Ovary (tissue), 9 donors: ENCODE data around the gene TNRC6C. TPM values are rescaled to one million over a fixed set of nuclear protein-coding genes. Genes with fewer than 3 reads are reported as not detected.

Experiments used
- DNase-seq, 5 donors: peaks; one replicate each; pipeline ENCODE4 v3.0.0-alpha.2; 2019 to 2020
- H3K27ac ChIP-seq, 2 donors: fragments of 200-600 bp; one replicate each; pipeline versions ENCODE4 v1.5.1 to v1.8.0; 2019 to 2022
- H3K27me3 ChIP-seq: fragments of 200-600 bp; one replicate; pipeline ENCODE4 v1.8.0; 2022
- H3K36me3 ChIP-seq: fragments of 200-600 bp; sonication (generic); one replicate; pipeline ENCODE4 v1.5.1; 2019
- H3K4me1 ChIP-seq: one replicate; pipeline ENCODE4 v1.8.1; 2013; ENCODE audit warnings: mild to moderate bottlenecking, moderate library complexity; ENCODE audit not compliant: insufficient read depth
- H3K4me3 ChIP-seq: fragments of 200-600 bp; sonication (generic); one replicate; pipeline ENCODE4 v1.5.1; 2017
- H3K9me3 ChIP-seq, 2 donors: fragments of 200-600 bp in 1 of 2; sonication (generic) in 1 of 2; one replicate each; pipeline versions ENCODE4 v1.5.1 to v1.8.1; 2013 to 2019; ENCODE audit warnings: mild to moderate bottlenecking in 1 of 2, moderate library complexity in 1 of 2
- CTCF ChIP-seq, 3 donors: fragments of 450-650 bp in 2 of 3; fragments of 200-600 bp in 1 of 3; IDR thresholded peaks; one replicate each; pipeline versions ENCODE4 v1.5.1 to v1.8.0; 2016 to 2022; ENCODE audit warnings: antibody characterized with exemption in 3 of 3, mild to moderate bottlenecking in 1 of 3
- EP300 ChIP-seq: sonication (generic); formaldehyde crosslinking; IDR thresholded peaks from one replicate; pipeline ENCODE4 v1.6.1; 2017; ENCODE audit warnings: antibody characterized with exemption
- POLR2A ChIP-seq: fragments of 450-650 bp; IDR thresholded peaks from one replicate; pipeline ENCODE4 v1.6.1; 2017; ENCODE audit warnings: antibody characterized with exemption, mild to moderate bottlenecking, moderate library complexity
- WGBS, 3 donors: extraction: QIAGEN DNeasy Blood & Tissue Kit in 1 of 3; methylation state at CpG; one replicate each; pipeline versions ENCODE4 v1.1.5 to v1.1.7; 2013 to 2017; 5-methylcytosine and 5-hydroxymethylcytosine counted together
- intact Hi-C, 4 donors: fragments of 100-400 bp; cut with DNase I; formaldehyde crosslinking; loops; one replicate each; pipeline versions ENCODE4 v1.11.0 to v1.15.1; 2022 to 2023
- polyA plus RNA-seq, 2 donors: library from polyadenylated mRNA; stranded (reverse); fragments of 200-250 nt in 1 of 2; fragments of 350-450 nt in 1 of 2; fragmentation: Illumina TruSeq in 1 of 2; extraction: RNeasy Lipid Tissue Mini Kit (QIAGEN cat#74804) in 1 of 2; gene quantifications; one replicate each; pipeline ENCODE4 v1.2.3, GENCODE V29; 2013 to 2014
- total RNA-seq, 7 donors: library from RNA; depleted of rRNA in 2 of 7; stranded (reverse); fragments of >200 nt in 2 of 7; fragmentation: NEBNext Ultra II Directional in 3 of 7; extraction: Animal tissue kit (Norgen Biotek cat#: 25700) in 3 of 7; gene quantifications; one replicate each; pipeline versions ENCODE4 v1.1.0 to v1.2.4, GENCODE V29; 2016 to 2023
- donor health status: DM: no; HTN: no; CAD: no; lungs with moderate emphysema.
- donor health status: DM: no; HTN: no; CAD: no.
- donor health status: Bipolar disorder and iron deficiency.
- donor health status: DM: yes; HTN: yes; CAD: no.
- donor health status: DM: no; HTN: no; CAD: no.
- donor health status: DM: yes; HTN: yes; CAD: no.

The TNRC6C gene
- total and polyA plus RNA-seq, 9 donors = 8.7 to 45.3 (median 32.5) TPM

- Histone ChIP-seq H3K9me3 (no peaks in the 10 kb centered on the region), H3K4me3 (no peak overlapping the region), H3K36me3 (no peaks in the 10 kb centered on the region), H3K4me1 (no peaks in the 10 kb centered on the region), H3K27me3 (no peaks in the 10 kb centered on the region), H3K27ac (no peak overlapping the region)
- 89 to 92% (median 90%) methylated on average over 35 of the region's 35 CpGs for WGBS, 3 donors
- TF ChIP-seq CTCF (IDR thresholded peaks at IDR 0.05) = no peak
- TF ChIP-seq POLR2A = no peak
- intact Hi-C loops = loop anchor here in 1 of 4 donors (10.0 kb wide), 1 partner anchor 254 kb away; the partner anchor contains the start of gene PGS1
- DNase-seq = no peak
Observed at GRCh38 chr17:78120971-78121800, 162.7 kb downstream of the TNRC6C start.

- Histone ChIP-seq H3K27ac (no peak overlapping the region), H3K4me1 (no peaks in the 10 kb centered on the region), H3K27me3 (no peaks in the 10 kb centered on the region), H3K36me3 (no peaks in the 10 kb centered on the region), H3K9me3 (no peaks in the 10 kb centered on the region), H3K4me3 (no peak overlapping the region)
- no peak for DNase-seq
- TF ChIP-seq EP300 = no peak
- no peak for TF ChIP-seq POLR2A
- no peak for TF ChIP-seq CTCF (IDR thresholded peaks at IDR 0.05)
- WGBS, 3 donors = 78 to 82% (median 79%) methylated on average over 11 of the region's 11 CpGs
- intact Hi-C loops = loop anchor here in 1 of 4 donors (10.0 kb wide), 1 partner anchor 253 kb away; the partner anchor contains the start of gene PGS1
Observed at GRCh38 chr17:78121801-78122215, 163.3 kb downstream of the TNRC6C start.

- TF ChIP-seq EP300 (no peak), POLR2A (no peak), CTCF (IDR thresholded peaks at IDR 0.05) (no peak)
- 87 to 92% (median 88%) methylated on average over 17 to 23 of the region's 23 CpGs for WGBS, 3 donors
- Histone ChIP-seq H3K4me3 (no peak overlapping the region), H3K27me3 (no peaks in the 10 kb centered on the region), H3K27ac (no peak overlapping the region), H3K9me3 (no peaks in the 10 kb centered on the region), H3K4me1 (no peaks in the 10 kb centered on the region), H3K36me3 (no peaks in the 10 kb centered on the region)
- DNase-seq = no peak
- intact Hi-C loops = loop anchor here in 1 of 4 donors (10.0 kb wide), 1 partner anchor 252 kb away; the partner anchor contains the start of gene PGS1
Observed at GRCh38 chr17:78122216-78122930, 163.9 kb downstream of the TNRC6C start.

GRCh38 chr17:78122931-78123249 lies 164.4 kb downstream of the TNRC6C start:
- DNase-seq = no peak
- no peak for TF ChIP-seq CTCF (IDR thresholded peaks at IDR 0.05)
- Histone ChIP-seq H3K4me3 (no peak overlapping the region), H3K4me1 (no peaks in the 10 kb centered on the region), H3K27me3 (no peaks in the 10 kb centered on the region), H3K27ac (no peak overlapping the region), H3K9me3 (no peaks in the 10 kb centered on the region), H3K36me3 (no peaks in the 10 kb centered on the region)
- intact Hi-C loops = loop anchor here in 1 of 4 donors (10.0 kb wide), 1 partner anchor 252 kb away; the partner anchor contains the start of gene PGS1
- 91 to 96% (median 94%) methylated on average over 4 of the region's 4 CpGs for WGBS, 3 donors
